Stimulated activated CD8-positive, alpha-beta memory T cell treated with anti-CD3 and anti-CD28 coated beads, Interleukin-15, amount 100 ng/mL, for 1 hour (primary cell): ENCODE data around the gene TM9SF4.
A peak's percentile ranks its signal among the peaks of the same experiment; 100 is the strongest.
"Not testable (repeated sequence)": the region's sequence is repeated elsewhere in the genome, so short reads cannot be mapped to it uniquely, and the experiment has no call there.

Experiments used
- DNase-seq: peaks from one replicate; pipeline ENCODE4 v3.0.0-alpha.2; 2020; ENCODE audit warnings: low read depth

TM9SF4 gene

GRCh38 chr20:32089637-32090362 lies 19.7 kb upstream of the TM9SF4 start:
- no peak for DNase-seq

DNA sequence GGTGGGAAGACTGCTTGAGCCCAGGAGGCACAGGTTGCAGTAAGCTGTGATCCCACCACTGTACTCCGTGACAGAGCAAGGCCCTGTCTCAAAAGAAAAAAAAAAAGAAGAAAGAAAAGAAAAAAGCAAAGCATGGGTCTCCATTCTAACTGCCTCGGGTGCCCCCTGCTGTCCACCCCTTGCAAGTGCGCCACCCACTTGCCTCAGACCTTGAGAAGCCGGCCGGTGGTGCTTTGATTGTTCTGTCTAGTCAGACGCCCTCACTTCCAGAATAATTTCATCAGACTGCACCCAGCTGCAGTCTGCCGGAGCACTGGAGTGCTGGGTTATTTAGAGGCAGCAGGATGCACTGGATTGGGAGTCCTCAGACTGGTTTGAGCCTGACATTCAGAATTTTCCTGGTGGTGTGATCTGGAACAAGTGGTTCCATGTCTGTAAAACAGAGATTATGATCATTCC lies 17.6 kb upstream of the TM9SF4 start:
- DNase-seq = peak; percentile 59

- no peak for DNase-seq
Observed at GRCh38 chr20:32098786-32099185, 10.7 kb upstream of the TM9SF4 start.

GRCh38 chr20:32108814-32109391 lies 611 bp upstream of the TM9SF4 start:
- DNase-seq = no peak

DNA sequence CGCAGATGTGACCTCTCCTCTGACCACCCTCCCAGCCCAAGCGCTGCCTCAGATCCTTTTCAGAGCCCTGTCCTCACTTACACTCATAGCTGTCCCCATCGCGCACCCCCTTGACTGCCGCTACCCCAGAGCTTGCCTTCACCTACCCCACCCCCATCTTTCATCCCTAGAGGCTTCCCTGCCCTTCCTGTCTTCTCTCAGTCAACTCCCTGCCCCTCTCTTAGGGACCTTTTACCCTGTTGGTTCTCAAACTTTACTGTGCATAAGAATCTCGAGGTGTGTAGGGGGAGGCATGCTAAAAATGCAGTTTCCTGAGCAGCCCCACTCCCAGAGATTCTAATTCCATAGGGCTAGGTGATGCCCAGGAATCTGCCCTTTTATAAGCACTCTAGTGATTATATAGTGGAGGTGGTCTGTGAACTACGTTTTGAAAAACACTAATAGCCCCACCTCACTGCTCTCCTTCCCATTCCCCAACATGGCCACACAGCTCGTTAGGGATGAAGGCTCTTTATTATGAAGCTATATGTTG lies 725 bp downstream of the TM9SF4 start:
- no peak for DNase-seq

GRCh38 chr20:32110727-32111126 lies 1.2 kb downstream of the TM9SF4 start:
- DNase-seq = no peak

DNA sequence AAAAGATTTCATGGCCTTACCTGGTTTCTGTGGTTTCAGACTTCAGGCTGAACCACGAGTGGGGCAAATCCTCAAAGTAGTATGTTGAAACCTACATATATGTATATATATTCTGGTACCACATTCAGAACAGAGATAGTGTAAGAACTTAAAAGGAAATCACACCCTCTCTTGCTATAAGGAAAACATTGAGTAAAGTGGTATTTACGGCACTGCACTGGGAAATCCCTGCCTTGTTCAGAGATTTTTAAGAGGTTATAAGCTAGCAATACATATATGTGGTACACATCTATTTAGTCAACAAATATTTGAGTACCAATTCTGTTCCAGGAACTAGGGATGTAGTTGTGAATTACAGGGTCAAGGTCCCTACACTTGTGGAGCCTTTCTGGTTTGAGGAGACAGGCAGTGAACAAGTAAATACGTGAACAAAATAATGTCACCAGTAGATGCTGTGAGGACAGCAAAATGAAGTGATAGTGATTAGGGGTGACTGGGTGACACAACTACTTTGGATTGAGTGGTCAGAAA lies 1.7 kb downstream of the TM9SF4 start:
- no peak for DNase-seq

GRCh38 chr20:32111753-32112152 lies 2.2 kb downstream of the TM9SF4 start:
- no peak for DNase-seq

GRCh38 chr20:32112841-32113240 lies 3.3 kb downstream of the TM9SF4 start:
- DNase-seq = no peak

DNA sequence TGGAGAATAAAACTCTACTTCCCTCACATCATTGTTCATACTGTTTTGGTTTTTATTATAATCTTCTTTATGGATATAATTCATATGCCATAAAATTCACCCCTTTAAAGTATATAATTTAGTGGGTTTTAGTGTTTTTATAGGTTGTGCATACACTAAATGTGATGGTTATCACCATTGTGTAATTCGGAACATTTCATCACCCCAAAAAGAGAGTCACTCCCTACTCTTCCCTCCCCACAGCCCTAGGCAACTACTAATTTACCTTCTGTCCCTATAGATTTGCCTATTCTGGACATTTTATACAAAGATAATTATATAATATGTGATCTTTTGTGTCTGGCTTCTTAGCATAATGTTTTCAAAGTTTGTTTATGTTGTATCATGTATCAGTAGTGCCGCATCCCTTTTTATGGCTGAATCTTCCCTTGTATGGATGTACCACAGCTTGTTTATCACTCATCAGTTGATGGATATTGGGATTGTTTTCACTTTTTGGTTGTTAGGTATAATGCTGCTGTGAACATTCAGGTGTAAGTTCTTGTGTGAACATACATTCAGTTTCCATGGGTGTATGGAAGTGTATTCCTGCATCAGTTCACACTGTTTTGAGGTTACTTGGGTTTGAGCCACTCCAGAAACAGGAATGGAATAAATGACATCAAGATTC lies 4.2 kb downstream of the TM9SF4 start:
- no peak for DNase-seq

DNA sequence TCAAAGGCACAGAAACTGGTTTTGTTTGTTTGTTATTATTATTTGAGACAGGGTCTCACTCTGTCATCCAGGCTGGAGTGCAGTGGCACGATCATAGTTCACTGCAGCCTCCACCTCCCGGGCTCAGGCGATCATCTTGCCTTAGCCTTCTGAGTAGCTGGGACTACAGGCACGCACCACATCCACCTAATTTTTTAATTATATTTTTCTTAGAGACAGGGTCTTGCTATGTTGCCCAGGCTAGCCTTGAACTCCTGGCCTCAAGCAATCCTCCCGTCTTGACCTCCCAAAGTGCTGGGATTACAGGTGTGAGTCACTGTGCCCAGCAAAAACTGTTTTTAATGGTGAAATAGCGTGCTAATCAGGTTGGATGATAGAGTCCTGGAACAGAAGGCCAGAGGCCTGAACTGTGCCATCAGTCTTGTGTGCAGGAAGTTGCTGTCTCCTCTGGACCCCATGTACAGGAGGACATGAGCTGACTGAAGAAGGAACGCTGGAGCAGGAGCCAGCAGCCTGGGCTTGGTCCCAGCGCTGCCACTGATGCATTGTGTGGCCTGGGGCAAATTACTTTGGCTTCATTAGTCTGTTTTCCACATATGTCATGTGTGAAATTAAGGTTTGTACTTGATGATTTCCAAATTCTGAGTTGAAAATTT lies 4.9 kb downstream of the TM9SF4 start:
- no peak for DNase-seq

GRCh38 chr20:32115211-32115767 lies 5.8 kb downstream of the TM9SF4 start:
- DNase-seq = no peak

DNA sequence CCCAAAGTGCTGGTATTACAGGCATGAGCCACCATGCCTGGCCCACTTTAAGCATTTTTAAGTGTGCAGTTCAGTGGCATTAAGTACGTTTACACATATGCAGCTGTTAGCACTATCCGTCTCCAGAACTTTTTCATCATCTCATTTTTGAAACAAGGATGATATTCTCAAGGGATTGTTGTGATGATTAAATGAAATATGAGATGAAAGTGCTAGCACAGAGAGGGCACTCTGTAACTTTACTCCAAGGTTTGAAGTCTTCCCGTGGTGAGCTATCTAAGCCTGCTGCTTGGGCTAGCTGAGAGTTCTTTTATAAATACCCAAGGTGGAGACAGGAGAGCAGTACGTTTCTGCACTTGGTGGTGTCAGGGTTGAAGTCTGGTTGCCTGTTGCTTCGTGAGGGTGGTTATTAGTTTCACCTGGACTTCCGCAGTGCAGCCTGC lies 6.6 kb downstream of the TM9SF4 start:
- no peak for DNase-seq

DNA sequence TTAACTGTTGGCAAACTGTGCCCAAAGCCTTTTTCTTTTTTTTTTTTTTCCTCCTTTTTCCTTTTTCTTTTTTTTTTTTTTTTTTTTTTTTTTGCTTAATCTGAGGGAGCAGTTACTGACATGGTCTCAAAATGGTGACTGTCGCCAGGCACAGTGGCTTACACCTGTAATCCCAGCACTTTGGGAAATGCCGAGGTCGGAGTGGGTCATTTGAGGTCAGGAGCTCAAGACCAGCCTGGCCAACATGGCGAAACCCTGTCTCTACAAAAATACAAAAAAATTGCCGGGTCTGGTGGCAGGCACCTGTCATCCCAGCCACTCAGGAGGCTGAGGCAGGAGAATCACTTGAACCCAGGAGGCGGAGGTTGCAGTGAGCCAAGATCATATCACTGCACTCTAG lies 7.3 kb downstream of the TM9SF4 start:
- not testable (repeated sequence) for DNase-seq

DNA sequence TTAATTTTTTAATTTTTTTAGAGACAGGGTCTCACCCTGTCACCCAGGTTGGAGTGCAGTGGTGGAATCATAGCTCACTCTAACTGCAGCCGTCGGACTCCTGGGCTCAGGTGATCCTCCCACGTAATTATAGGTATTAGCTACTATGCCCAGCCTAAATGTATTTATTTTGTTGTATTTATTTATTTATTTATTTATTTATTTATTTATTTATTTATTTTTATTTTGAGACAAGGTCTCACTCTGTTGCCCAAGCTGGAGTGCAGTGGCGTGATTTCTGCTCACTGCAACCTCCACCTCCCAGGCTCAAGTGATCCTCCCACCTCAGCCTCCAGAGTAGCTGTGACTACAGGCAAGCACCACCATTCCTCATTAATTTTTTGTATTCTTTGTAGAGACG lies 8.9 kb downstream of the TM9SF4 start:
- not testable (repeated sequence) for DNase-seq

DNA sequence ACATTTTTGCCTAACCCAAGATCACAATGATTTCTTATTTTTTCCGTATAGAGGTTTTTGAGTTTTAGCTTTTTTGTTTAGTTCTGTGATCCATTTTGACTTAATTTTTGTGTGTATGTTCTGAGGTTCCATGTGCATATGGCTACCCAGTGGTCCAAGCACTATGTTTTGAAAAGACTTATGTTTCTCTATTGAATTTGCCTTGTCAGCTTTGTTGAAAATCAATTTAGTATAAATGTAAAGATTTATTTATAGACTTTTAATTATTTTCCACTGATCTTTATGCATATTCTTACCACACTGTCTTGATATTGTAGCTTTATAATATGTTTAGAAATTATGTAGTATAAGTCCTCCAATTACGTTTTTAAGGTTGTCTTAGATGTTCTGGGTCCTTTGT lies 10.2 kb downstream of the TM9SF4 start:
- DNase-seq = no peak

DNA sequence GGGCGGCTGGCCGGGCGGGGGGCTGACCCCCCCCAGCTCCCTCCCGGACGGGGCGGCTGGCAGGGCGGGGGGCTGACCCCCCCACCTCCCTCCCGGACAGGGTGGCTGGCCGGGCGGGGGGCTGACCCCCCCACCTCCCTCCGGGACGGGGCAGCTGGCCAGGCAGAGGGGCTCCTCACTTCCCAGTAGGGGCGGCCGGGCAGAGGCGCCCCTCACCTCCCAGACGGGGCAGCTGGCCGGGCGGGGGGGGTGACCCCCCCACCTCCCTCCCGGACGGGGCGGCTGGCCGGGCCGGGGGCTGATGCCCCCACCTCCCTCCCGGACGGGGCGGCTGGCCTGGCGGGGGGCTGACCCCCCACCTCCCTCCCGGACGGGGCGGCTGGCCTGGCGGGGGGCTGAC lies 12.4 kb downstream of the TM9SF4 start:
- not testable (repeated sequence) for DNase-seq

- DNase-seq = no peak
Observed at GRCh38 chr20:32123088-32123487, 13.6 kb downstream of the TM9SF4 start.

GRCh38 chr20:32124916-32125454 lies 15.5 kb downstream of the TM9SF4 start:
- DNase-seq = no peak

- DNase-seq = no peak
Observed at GRCh38 chr20:32125506-32125905, 16.0 kb downstream of the TM9SF4 start.

- DNase-seq = no peak
Observed at GRCh38 chr20:32126919-32127318, 17.4 kb downstream of the TM9SF4 start.

DNA sequence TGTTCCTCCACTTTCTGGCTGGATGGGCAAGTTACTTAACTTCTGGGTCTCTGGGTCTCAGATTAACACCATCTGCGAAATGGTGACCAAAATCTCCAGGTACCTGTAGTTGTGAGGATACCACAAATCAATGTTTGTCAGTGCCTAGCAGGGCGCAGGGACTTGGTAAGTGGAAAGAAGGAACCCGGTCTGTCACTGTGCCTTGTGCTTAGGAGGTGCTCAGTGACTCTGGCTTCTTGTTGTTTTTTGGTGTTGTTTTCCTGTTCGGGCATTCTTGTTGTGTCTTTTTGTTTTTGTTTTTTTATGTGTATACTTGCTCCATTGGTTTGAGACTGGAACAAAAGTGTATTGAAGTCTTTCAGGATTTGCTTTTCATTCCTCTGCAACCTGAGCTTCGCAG lies 17.8 kb downstream of the TM9SF4 start:
- DNase-seq = no peak
